HepG2 (cell line): ENCODE results near the gene ORC3. TPM values are rescaled to one million over a fixed set of nuclear protein-coding genes. Genes with fewer than 3 reads are reported as not detected.

Source experiments
- AHR ChIP-seq: IDR thresholded peaks from 2 replicates; pipeline ENCODE4 v1.6.1; 2018; ENCODE audit warnings: missing genetic modification reagents, missing compliant biosample characterization
- HHEX ChIP-seq: IDR thresholded peaks from 2 replicates; pipeline ENCODE4 v1.6.1; 2016; ENCODE audit warnings: control low read depth
- HIVEP1 ChIP-seq: sonication (generic); formaldehyde crosslinking; IDR thresholded peaks from 2 replicates; pipeline ENCODE4 v1.4.0; 2020; ENCODE audit warnings: mild to moderate bottlenecking, missing genetic modification reagents
- IRF9 ChIP-seq: sonication (generic); formaldehyde crosslinking; IDR thresholded peaks from 2 replicates; pipeline ENCODE4 v1.8.0; 2022; ENCODE audit warnings: missing genetic modification reagents, mild to moderate bottlenecking, borderline replicate concordance
- KLF11 ChIP-seq: IDR thresholded peaks from 2 replicates; pipeline ENCODE4 v1.6.1; 2016; ENCODE audit warnings: missing compliant biosample characterization
- KLF16 ChIP-seq, 2 experiments: sonication (generic) in 1 of 2; formaldehyde crosslinking in 1 of 2; IDR thresholded peaks; 2 replicates each; pipeline versions ENCODE4 v1.6.1 to v1.8.0; 2016 to 2023; ENCODE audit warnings: missing genetic modification reagents in 2 of 2, missing compliant biosample characterization in 1 of 2
- MATR3 ChIP-seq: sonication (generic); formaldehyde crosslinking; IDR thresholded peaks from 2 replicates; pipeline ENCODE4 v1.4.0; 2020; ENCODE audit warnings: missing genetic modification reagents
- MED1 ChIP-seq: sonication (generic); formaldehyde crosslinking; IDR thresholded peaks from 2 replicates; pipeline ENCODE4 v1.4.0; 2020; ENCODE audit warnings: missing genetic modification reagents
- MEIS2 ChIP-seq: sonication (generic); formaldehyde crosslinking; IDR thresholded peaks from 2 replicates; pipeline ENCODE4 v1.9.0; 2021; ENCODE audit warnings: mild to moderate bottlenecking, missing genetic modification reagents
- NBN ChIP-seq: fragments of 450-650 bp; conservative IDR thresholded peaks from 2 replicates; pipeline ENCODE4 v1.6.1; 2017
- NPAS2 ChIP-seq: sonication (generic); formaldehyde crosslinking; IDR thresholded peaks from 2 replicates; pipeline ENCODE4 v1.8.0; 2022; ENCODE audit warnings: mild to moderate bottlenecking, missing genetic modification reagents, borderline replicate concordance
- PATZ1 ChIP-seq: sonication (generic); formaldehyde crosslinking; IDR thresholded peaks from 2 replicates; pipeline ENCODE4 v1.4.0; 2020; ENCODE audit warnings: missing genetic modification reagents
- RNF2 ChIP-seq: fragments of 450-650 bp; conservative IDR thresholded peaks from 2 replicates; pipeline ENCODE4 v1.6.1; 2016; ENCODE audit warnings: low read depth
- SUZ12 ChIP-seq: fragments of 150-350 bp; IDR thresholded peaks from 2 replicates; pipeline ENCODE4 v1.6.1; 2014; ENCODE audit warnings: low read depth, low read length
- TERF1 ChIP-seq: sonication (generic); formaldehyde crosslinking; IDR thresholded peaks from 2 replicates; pipeline ENCODE4 v1.8.0; 2022; ENCODE audit warnings: mild to moderate bottlenecking, missing genetic modification reagents, moderate library complexity
- TFE3 ChIP-seq: IDR thresholded peaks from 2 replicates; pipeline ENCODE4 v1.6.1; 2016
- ZBTB7A ChIP-seq: sonication (generic); formaldehyde crosslinking; IDR thresholded peaks from 2 replicates; pipeline ENCODE4 v1.8.0; 2022; ENCODE audit warnings: mild to moderate bottlenecking, missing genetic modification reagents
- ZMYM3 ChIP-seq: sonication (generic); formaldehyde crosslinking; IDR thresholded peaks from 2 replicates; pipeline ENCODE4 v1.5.1; 2020; ENCODE audit warnings: mild to moderate bottlenecking, missing genetic modification reagents
- ZMYM4 ChIP-seq: sonication (generic); formaldehyde crosslinking; IDR thresholded peaks from 2 replicates; pipeline ENCODE4 v1.8.1; 2023; ENCODE audit warnings: mild to moderate bottlenecking, missing genetic modification reagents
- ZNF234 ChIP-seq: sonication (generic); formaldehyde crosslinking; conservative IDR thresholded peaks from 2 replicates; pipeline ENCODE4 v1.5.1; 2020; ENCODE audit warnings: mild to moderate bottlenecking, missing genetic modification reagents
- ZNF256 ChIP-seq: sonication (generic); formaldehyde crosslinking; conservative IDR thresholded peaks from 2 replicates; pipeline ENCODE4 v1.4.0; 2020; ENCODE audit warnings: missing genetic modification reagents
- ZNF260 ChIP-seq: sonication (generic); formaldehyde crosslinking; IDR thresholded peaks from 2 replicates; pipeline ENCODE4 v1.4.0; 2020; ENCODE audit warnings: missing genetic modification reagents, low read depth, mild to moderate bottlenecking, borderline replicate concordance
- ZNF446 ChIP-seq: sonication (generic); formaldehyde crosslinking; IDR thresholded peaks from 2 replicates; pipeline ENCODE4 v1.5.0; 2020; ENCODE audit warnings: mild to moderate bottlenecking, missing genetic modification reagents
- ZNF558 ChIP-seq: sonication (generic); formaldehyde crosslinking; IDR thresholded peaks from 2 replicates; pipeline ENCODE4 v1.9.0; 2022; ENCODE audit warnings: mild to moderate bottlenecking, missing genetic modification reagents, borderline replicate concordance
- ZNF737 ChIP-seq: sonication (generic); formaldehyde crosslinking; IDR thresholded peaks from 2 replicates; pipeline ENCODE4 v1.5.0; 2020; ENCODE audit warnings: missing genetic modification reagents, mild to moderate bottlenecking, borderline replicate concordance
- ZSCAN22 ChIP-seq: sonication (generic); formaldehyde crosslinking; IDR thresholded peaks from 2 replicates; pipeline ENCODE4 v1.4.0; 2020; ENCODE audit warnings: mild to moderate bottlenecking, missing genetic modification reagents
- polyA plus RNA-seq, 8 experiments: library from polyadenylated mRNA; depleted of rRNA in 3 of 8; stranded (reverse) in 7 of 8; unstranded in 1 of 8; fragments of >200 nt; fragmentation: Illumina TruSeq in 4 of 8; extraction: Trizol in 4 of 8; gene quantifications; 2 replicates each; pipeline versions ENCODE4 v1.2.1 to v1.2.3, GENCODE V29; 2011 to 2016; ENCODE audit warnings: low read depth in 4 of 8, missing spikeins in 1 of 8, mixed read lengths in 1 of 8; ENCODE audit not compliant: insufficient read depth in 1 of 8
- total RNA-seq, 5 experiments: library from RNA; depleted of rRNA; stranded (reverse); fragments of >200 nt; fragmentation: Illumina TruSeq; extraction: Trizol; gene quantifications; 2 replicates each; pipeline ENCODE4 v1.2.3, GENCODE V29; 2016; ENCODE audit warnings: low read depth in 1 of 5

The ORC3 gene
- total and polyA plus RNA-seq, 2 of the 13 experiments (the other 11 are each of a cell fraction or from before 2014, with no cell fraction given): 21.8 to 43.5 TPM

- TF ChIP-seq MATR3 (CRISPR knock-in tag): no peak
- TF ChIP-seq ZMYM4 (CRISPR knock-in tag): peak; percentile 78
- TF ChIP-seq AHR (CRISPR knock-in tag): no peak
- peak; percentile 78 for TF ChIP-seq PATZ1
- no peak for TF ChIP-seq ZNF558
- no peak for TF ChIP-seq ZNF260 (CRISPR knock-in tag)
- no peak for TF ChIP-seq ZSCAN22 (CRISPR knock-in tag)
- no peak for TF ChIP-seq KLF11
- 0 out of 2 replicates have a peak, but pooled peaks have one; percentile 57 for TF ChIP-seq TFE3 (CRISPR knock-in tag)
- TF ChIP-seq MED1: no peak
- peak; percentile 35; the same call in 1 of the 2 replicates for TF ChIP-seq HIVEP1 (CRISPR knock-in tag)
- no peak for TF ChIP-seq IRF9 (CRISPR knock-in tag)
- TF ChIP-seq ZMYM3 (CRISPR knock-in tag): peak; percentile 14; the same call in 1 of the 2 replicates
- TF ChIP-seq NPAS2 (CRISPR knock-in tag): no peak
- TF ChIP-seq NBN: no peak
- TF ChIP-seq ZBTB7A (CRISPR knock-in tag): 0 out of 2 replicates have a peak, but pooled peaks have one; percentile 42
- TF ChIP-seq HHEX (CRISPR knock-in tag): no peak
- TF ChIP-seq ZNF737 (CRISPR knock-in tag): no peak
- no peak for TF ChIP-seq ZNF234 (CRISPR knock-in tag)
- TF ChIP-seq ZNF446: no peak; the same call in 1 of the 2 replicates
- TF ChIP-seq ZNF256: no peak
- TF ChIP-seq MEIS2 (CRISPR knock-in tag): no peak
- TF ChIP-seq RNF2: no peak
- peak in 1 of 2 experiments; percentile 57; a peak in 2 of 4 replicates for TF ChIP-seq KLF16 (CRISPR knock-in tag; IDR thresholded peaks at IDR 0.05)
- TF ChIP-seq SUZ12: peak; percentile 86
- no peak for TF ChIP-seq TERF1 (CRISPR knock-in tag)
Observed at GRCh38 chr6:87701676-87702588, 112.0 kb downstream of the ORC3 start, which contains the start of gene AKIRIN2 (continued).
